HG02943 (cell line): Measurements from ENCODE around the gene DENND2A.
"Not testable (repeated sequence)": the region's sequence is repeated elsewhere in the genome, so short reads cannot be mapped to it uniquely, and the experiment has no call there.

Experiments used
- ATAC-seq: cut with Tn5 transposase; IDR thresholded peaks from one replicate; pipeline ENCODE4 v1.9.1; 2021; ENCODE audit warnings: mild to moderate bottlenecking, low read depth, moderate library complexity; ENCODE audit not compliant: unreplicated experiment

The DENND2A gene

DNA sequence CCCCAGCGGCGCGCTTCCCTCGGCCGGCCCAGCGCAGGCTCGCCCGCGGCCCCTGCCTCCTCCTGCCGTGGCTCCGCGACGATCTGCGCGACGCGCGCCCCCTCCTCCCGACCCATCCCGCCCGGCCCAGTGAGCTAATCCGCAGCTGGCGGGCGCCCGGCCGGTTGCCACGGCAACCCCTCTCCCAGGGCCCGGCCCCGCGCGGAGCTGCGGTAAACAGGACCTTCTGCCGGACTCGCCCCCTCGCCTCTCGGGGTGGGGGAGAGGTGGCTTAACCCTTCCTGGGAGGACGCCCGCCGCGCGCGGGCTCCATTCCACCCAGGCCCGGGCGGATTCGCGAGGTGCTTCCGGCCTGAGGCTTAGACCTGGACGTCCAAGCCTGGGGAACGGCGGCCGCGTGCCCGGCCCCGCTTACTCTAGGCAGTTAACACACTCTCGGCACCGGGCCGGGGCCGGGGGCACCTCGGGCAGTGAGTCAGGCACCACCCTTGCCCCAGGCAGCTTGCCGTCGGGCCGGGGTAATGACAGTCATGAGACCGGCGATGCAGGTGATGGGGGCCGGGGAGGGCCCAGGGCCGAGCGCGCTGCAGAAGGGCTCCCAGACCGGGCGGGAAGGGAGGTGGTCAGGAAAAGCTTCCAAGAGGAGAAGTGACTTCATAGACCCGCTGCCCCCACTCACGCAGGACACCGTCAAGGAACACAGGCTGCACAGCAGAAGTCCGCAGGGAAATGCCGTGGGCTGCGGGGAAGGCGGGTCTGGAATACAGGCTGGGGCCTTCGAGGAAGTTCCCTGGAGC lies at the start of gene DENND2A:
TSS of gene DENND2A (minus strand) at position 87 of the 797 bp plus-strand sequence. CDS start 38,416 bp downstream, outside the sequence.
- ATAC-seq, result no peak

DNA sequence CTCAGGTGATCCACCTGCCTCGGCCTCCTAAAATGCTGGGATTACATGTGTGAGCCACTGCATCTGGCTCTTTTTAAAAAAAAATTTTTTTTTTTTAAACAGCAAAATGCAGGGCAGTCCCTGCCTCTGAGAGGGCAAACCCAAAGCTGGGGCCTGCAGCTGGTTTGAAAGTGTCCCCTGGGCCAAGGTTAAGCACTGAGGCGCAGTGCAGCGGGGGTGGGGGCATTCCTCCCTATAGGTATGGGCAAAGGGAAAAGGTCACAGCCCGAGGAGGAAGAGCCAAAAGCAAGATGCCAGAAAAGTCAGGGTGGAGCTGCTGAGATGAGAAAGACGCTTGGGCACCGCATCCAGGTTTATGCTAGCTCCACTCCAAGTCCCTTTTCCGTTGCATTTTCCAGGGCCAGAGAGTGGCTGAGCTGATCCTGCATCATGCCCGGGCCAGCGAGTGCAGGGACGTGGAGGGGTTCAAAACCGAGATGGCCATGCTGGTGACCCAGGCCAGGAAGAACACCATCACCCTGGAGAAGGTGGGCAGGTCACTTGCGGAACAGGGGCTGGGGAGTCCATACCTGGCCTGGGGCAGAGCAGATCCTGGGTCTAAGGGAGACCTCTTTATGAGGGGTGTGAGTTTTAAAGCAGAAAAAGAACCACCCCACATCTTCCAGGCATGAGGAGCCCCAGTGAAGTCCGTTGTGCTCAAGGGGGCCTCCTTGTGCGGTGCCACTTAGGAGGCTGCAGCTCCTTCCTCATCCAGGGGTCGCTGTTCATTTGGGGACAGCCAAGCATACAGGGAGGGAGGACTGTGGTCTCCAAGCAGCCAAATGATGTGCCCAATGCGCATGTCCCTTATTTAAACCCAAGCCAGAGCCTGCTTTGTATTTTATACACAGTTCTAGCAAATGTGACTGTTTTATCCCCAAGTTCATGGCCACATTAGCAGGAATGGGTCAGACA lies 48.9 kb upstream of the DENND2A start:
- no peak for ATAC-seq

- no peak for ATAC-seq
Measured at GRCh38 chr7:140688341-140688740, 47.7 kb upstream of the DENND2A start.

GRCh38 chr7:140686921-140687320 lies 46.3 kb upstream of the DENND2A start:
- no peak for ATAC-seq

- no peak for ATAC-seq
Measured at GRCh38 chr7:140685407-140686087, 44.9 kb upstream of the DENND2A start.

GRCh38 chr7:140684066-140684950 lies 43.7 kb upstream of the DENND2A start:
- no peak for ATAC-seq

GRCh38 chr7:140683657-140684056 lies 43.0 kb upstream of the DENND2A start:
- no peak for ATAC-seq

DNA sequence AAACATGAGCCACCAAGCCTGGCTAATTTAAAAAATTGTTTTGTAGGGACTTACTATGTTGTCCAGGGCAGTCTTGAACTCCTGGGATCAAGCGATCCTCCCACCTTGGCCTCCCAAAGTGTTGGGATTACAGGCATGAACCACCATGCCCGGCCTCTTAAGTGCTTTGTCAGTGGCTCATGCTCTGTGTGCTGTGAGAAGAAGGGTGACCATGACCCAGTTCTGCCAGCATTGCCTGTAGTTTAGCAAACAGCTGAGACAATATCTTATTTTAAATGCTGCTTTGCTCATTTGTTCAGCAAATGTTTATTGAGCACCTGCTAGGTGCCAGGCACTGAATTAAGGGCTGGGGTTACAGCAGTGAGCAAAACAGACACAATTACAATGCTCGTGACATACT lies 41.2 kb upstream of the DENND2A start:
- no peak for ATAC-seq

GRCh38 chr7:140680886-140681285 lies 40.3 kb upstream of the DENND2A start:
- ATAC-seq, result no peak

- ATAC-seq, result no peak
Measured at GRCh38 chr7:140679186-140679585, 38.6 kb upstream of the DENND2A start.

DNA sequence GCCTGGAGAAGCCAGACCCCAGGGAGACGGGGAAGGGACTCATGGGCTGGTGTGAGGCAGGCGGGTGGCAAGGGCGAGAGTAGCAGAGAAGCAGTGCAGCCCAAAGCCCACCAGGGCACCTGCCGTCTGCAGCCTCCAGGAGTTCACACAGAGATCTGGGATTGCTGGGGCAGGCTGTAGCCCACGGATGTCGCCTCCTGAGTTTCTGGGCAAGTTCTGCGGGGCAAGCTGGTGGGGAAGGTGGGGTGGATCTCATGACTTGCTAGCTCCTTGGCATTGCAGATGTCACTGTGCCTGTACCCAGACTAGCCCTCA lies 38.2 kb upstream of the DENND2A start:
- ATAC-seq, result no peak

DNA sequence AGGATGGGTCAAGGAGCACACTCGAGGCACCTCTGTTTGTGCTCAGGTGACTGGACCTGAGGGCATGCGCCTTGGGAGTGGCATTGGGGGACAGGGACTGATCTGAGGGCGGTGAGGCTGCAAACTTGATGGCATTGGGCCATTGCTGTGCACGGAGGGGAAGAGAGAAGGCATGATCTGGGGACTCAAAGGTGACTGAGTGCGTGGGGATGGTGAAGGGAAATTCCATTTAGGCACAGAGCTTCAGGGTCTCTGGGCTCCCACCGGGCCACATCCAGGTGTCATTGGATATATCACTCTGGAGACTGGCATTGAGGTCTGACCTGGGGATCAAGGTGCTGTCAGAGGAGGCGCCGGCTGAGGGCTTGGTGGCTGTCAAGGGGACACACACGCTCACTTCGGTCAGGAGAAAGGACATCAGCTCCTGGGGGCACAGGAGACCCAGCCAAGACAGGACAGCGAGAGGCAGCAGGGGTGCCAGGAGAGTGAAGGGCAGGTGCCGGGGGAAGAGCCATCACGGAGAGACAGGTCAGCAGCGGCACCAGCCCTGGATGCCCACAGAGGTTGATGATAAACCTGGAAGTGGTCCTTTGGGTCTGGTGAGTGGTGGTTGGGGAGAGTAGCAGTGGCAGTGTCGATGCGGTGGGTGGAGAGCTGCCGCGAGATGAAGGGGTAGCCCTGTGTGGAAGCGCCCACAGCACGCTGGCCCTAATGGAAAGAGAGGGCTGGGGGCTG lies 37.6 kb upstream of the DENND2A start:
- no peak for ATAC-seq

- no peak for ATAC-seq
Measured at GRCh38 chr7:140677496-140677895, 36.9 kb upstream of the DENND2A start.

- not testable (repeated sequence) for ATAC-seq
Measured at GRCh38 chr7:140676956-140677355, 36.3 kb upstream of the DENND2A start.

DNA sequence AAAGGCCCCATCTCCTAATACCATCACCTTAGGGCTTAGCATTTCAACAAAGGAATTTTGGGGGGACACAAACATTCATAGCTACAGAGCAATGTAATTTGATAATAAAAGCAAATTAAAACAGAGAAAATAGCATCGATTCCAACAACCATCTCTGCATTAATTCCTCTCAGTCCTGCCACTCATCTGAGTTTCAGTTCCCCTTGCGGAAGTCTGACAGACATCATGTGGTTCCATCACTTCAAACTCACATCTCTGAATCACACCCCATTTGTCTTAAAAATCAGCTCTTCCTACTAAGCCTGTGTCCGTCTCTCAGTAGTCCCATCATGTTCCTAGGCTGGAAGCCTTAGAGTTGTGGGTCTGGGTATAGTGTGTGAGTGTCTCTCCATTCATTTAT lies 35.7 kb upstream of the DENND2A start:
- ATAC-seq, result peak; percentile 48

DNA sequence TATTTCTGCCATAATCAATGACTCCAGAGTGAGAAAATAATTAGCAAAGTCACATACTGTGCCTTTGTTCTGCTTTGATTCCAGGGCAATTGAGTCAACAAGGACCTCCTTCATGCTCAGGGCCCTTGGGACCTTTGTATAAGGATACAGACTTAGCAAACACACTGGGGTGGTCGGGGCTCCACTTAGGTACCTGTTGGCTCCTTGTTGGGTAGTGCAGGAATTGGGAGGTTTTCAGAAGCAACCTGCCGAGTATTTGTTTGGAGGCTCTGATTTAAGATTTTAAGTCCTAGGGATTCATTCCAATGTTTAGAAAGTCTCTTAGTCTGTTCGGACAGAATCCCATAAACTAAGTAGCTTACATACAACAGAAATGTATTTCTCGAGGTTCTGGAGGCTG lies 35.1 kb upstream of the DENND2A start:
- no peak for ATAC-seq

GRCh38 chr7:140674899-140675701 lies 34.5 kb upstream of the DENND2A start:
- ATAC-seq, result no peak

DNA sequence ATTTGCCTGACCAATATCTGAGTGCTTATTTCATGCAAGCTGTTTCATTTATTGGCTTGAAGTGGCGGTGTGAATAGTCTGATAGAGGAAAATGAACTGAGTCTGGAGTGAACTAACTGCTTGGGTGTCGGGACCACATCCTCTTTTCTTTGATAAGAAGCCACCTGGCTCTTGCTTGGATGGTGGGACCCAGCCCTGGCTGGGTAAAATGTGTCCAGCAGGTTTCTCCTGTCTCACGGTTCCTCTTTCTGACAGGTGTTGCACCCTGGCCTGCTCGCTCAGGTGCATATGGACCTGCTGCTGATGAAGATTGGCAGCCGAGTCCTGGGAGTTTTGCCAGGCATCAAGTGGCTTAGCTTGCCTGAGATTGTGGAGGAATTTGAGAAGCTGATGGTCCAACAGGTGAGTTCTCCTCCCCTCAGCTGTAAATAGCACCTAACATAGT lies 33.8 kb upstream of the DENND2A start:
- ATAC-seq, result no peak

DNA sequence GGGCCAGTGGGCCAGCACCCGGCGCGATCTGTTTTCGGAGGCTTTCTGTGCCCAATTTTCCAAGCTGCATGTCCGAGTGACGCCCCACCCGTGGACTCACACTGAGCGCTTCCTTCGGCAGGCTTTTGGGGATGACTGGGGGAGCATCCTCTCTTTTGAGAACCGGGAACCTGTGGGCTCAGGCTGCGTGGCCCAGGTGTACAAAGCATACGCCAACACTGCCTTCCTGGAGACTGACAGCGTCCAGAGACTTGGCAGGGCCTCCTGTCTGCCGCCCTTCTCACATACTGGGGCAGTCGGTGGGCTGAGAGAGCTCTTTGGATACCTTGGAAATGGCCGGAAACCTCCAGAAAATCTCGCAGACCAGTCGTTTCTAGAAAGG lies 33.2 kb upstream of the DENND2A start:
- no peak for ATAC-seq
